ENCODE data around the gene TEP1. TPM values are rescaled to one million over a fixed set of nuclear protein-coding genes. Genes with fewer than 3 reads are reported as not detected.

Gene TEP1
- 14.2 and 18.9 TPM in 2 replicates for total RNA-seq

GRCh38 chr14:20412876-20413743 is at the start of gene TEP1:
TEP1 (minus strand) TSS chr14:20413501; CDS start chr14:20408439, 5,062 bp downstream.

GRCh38 chr14:20461225-20462141 is 48.2 kb upstream of the TEP1 start, which contains the start of gene PIP4P1:
PIP4P1 (minus strand) TSS chr14:20461434; CDS start chr14:20461325, 109 bp downstream.

DNA sequence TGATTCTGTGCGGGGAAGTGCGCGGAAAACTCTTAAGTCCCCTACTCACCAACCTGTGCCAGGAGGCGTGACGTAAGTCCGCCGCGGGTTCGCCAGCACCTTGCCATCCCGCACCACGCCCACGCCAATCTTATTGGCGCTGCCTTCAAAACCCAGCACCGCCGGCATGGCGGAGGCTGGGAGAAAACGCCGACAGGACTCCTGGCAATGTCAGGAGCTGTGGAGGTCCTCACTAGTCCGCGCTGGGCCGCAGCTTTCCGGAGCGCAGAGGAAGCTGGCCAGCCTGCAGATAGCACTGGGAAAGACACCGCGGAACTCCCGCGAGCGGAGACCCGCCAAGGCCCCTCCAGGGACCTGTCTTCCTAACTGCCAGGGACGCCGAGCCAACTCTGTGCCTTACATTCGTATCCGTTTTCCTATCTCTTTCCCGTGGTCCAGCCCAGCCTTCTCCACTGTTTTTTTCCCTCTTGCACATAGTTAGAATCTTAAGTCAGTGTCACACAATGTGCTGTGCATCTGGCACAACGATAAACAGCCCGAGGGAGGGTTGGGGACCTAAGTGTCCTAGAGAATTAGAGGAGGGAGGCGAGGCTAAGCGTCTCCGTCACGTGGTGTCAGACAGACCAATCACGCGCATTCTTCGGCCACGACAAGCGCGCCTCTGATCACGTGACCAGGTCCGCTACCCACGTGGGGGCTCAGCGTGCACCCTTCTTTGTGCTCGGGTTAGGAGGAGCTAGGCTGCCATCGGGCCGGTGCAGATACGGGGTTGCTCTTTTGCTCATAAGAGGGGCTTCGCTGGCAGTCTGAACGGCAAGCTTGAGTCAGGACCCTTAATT is 41.4 kb upstream of the TEP1 start, which contains the start of the genes APEX1 and OSGEP:
Gene APEX1 (plus strand): TSS at position 711 of the 839 bp plus-strand sequence. CDS start 420 bp downstream, outside the sequence.
Gene OSGEP (minus strand): TSS at position 297 of the 839 bp plus-strand sequence. CDS start 129 bp downstream, at position 168.

GRCh38 chr14:20435582-20436362 is 22.5 kb upstream of the TEP1 start, which contains the start of gene KLHL33:
KLHL33 (minus strand) TSS chr14:20436166; CDS start chr14:20435811, 355 bp downstream.

DNA sequence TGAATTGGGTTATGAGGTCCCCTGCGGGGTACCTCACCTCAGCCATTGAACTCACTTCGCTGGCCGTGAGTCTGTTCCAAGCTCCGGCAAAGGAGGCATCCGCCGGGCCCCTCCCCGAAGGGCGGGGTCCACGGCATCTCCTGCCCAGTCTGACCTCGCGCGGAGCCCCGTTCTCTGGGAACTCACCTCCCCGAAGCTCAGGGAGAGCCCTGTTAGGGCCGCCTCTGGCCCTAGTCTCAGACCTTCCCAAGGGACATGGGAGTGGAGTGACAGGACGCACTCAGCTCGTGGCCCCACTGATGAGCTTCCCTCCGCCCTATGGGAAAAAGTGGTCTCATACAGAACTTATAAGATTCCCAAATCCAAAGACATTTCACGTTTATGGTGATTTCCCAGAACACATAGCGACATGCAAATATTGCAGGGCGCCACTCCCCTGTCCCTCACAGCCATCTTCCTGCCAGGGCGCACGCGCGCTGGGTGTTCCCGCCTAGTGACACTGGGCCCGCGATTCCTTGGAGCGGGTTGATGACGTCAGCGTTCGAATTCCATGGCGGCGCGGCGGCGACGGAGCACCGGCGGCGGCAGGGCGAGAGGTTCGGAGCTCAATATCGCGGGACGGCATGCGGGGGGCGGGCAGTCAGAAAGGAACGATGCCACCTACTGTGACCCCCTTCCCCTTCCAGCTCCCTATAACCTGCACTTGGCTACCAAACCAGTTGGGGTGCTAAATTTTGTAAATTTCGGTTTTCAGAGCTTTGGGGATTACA is 70.0 kb downstream of the TEP1 start, which contains the start of gene PARP2:
Gene PARP2 (plus strand): TSS at position 544 of the 770 bp plus-strand sequence. CDS start 7 bp downstream, at position 551.

DNA sequence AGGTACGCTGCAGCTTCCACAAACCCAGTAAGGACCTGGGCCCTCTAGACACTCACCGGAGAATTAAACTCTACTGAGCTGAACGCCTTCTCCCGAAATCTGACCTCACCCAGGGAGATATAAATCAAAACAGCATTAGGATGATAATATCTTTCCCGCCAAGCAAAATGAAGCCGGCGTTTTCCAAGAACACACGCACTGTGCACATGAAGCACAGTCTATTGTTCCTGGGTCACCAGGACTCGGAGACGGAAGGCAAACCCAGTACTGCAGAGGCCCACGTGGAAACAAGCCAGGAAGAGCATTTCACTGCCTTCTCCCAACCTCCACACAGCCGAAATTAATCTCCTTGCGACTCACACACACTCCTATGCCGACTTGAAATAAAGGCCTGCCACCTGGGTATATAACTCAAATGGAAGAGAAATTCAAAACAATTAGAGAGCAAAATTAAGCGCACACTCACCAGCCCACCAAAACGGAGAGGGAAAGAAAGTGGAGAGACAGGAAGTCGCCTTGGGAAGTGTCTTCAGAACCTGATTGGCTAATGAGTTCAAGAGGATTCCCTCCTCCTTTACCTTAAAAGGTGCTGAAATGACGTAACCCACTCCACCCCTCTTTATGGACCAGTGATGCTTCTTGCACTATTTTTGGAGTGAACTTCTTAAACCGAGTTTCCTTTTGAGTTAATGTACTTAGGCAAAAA is 80.4 kb downstream of the TEP1 start, which contains the start of gene CCNB1IP1:
Gene CCNB1IP1 (minus strand): TSS at position 492 of the 706 bp plus-strand sequence. CDS start 16,756 bp downstream, outside the sequence.

Other genes with a start within 250 kb of the TEP1 start
- not detected in 2 replicates for gene OR11G2, start 222.6 kb downstream of the TEP1 start, total RNA-seq
- gene OR11H6, start 189.8 kb downstream of the TEP1 start, total RNA-seq, result not detected in 2 replicates
- not detected in 2 replicates for gene OR11H7, start 184.5 kb downstream of the TEP1 start, total RNA-seq
- gene OR11H4, start 174.2 kb downstream of the TEP1 start, total RNA-seq, result not detected in 2 replicates
- 19.4 and 25.3 TPM in 2 replicates for gene TTC5, start 107.5 kb downstream of the TEP1 start, total RNA-seq
- gene CCNB1IP1, start 80.2 kb downstream of the TEP1 start, total RNA-seq, result 27.6 and 60.9 TPM in 2 replicates
- 5.9 and 15.9 TPM in 2 replicates for gene PARP2, start 69.9 kb downstream of the TEP1 start, total RNA-seq
- gene KLHL33, start 22.7 kb upstream of the TEP1 start, total RNA-seq, result under 0.01 and 0.28 TPM in 2 replicates
- gene OSGEP, start 41.3 kb upstream of the TEP1 start, total RNA-seq, result 27.9 and 58.1 TPM in 2 replicates
- 41.4 and 144 TPM in 2 replicates for gene APEX1, start 41.7 kb upstream of the TEP1 start, total RNA-seq
- gene PIP4P1, start 47.9 kb upstream of the TEP1 start, total RNA-seq, result 12.1 and 22.8 TPM in 2 replicates
- 47.1 and 164 TPM in 2 replicates for gene PNP, start 55.9 kb upstream of the TEP1 start, total RNA-seq
- gene RNASE10, start 92.0 kb upstream of the TEP1 start, total RNA-seq, result not detected in 2 replicates
- not detected in 2 replicates for gene RNASE9, start 147.5 kb upstream of the TEP1 start, total RNA-seq
- gene RNASE11, start 174.5 kb upstream of the TEP1 start, total RNA-seq, result not detected in 2 replicates
- gene RNASE12, start 177.9 kb upstream of the TEP1 start, total RNA-seq, result not detected in 2 replicates
- not detected in 2 replicates for gene OR6S1, start 228.2 kb upstream of the TEP1 start, total RNA-seq